22Rv1 (cell line): Measurements from ENCODE around the gene PDP2.
"Not testable (repeated sequence)": the region's sequence is repeated elsewhere in the genome, so short reads cannot be mapped to it uniquely, and the experiment has no call there.

Experiments
- ZFX ChIP-seq: fragments of 450-650 bp; IDR thresholded peaks from 2 replicates; pipeline ENCODE4 v1.6.1; 2017; ENCODE audit warnings: antibody characterized with exemption, borderline replicate concordance
- TF ChIP-seq, protein P1 (sequence below): fragments of 450-650 bp; IDR thresholded peaks from 2 replicates; pipeline ENCODE4 v1.5.1; 2017; ENCODE audit warnings: mild to moderate bottlenecking

DNA sequence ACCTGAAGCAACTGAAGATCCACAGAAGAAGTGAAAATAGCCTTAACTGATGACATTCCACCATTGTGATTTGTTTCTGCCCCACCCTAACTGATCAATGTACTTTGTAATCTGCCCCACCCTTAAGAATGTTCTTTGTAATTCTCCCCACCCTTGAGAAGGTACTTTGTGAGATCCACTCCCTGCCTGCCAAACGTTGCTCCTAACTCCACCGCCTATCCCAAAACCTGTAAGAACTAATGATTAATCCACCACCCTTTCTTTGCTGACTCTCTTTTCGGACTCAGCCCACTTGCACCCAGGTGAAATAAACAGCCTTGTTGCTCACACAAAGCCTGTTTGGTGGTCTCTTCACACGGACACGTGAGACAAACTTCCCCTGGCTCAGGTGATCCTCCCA is 16.4 kb downstream of the PDP2 start:
- TF ChIP-seq, protein P1, sequence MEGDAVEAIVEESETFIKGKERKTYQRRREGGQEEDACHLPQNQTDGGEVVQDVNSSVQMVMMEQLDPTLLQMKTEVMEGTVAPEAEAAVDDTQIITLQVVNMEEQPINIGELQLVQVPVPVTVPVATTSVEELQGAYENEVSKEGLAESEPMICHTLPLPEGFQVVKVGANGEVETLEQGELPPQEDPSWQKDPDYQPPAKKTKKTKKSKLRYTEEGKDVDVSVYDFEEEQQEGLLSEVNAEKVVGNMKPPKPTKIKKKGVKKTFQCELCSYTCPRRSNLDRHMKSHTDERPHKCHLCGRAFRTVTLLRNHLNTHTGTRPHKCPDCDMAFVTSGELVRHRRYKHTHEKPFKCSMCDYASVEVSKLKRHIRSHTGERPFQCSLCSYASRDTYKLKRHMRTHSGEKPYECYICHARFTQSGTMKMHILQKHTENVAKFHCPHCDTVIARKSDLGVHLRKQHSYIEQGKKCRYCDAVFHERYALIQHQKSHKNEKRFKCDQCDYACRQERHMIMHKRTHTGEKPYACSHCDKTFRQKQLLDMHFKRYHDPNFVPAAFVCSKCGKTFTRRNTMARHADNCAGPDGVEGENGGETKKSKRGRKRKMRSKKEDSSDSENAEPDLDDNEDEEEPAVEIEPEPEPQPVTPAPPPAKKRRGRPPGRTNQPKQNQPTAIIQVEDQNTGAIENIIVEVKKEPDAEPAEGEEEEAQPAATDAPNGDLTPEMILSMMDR, result not testable (repeated sequence)
- not testable (repeated sequence) for TF ChIP-seq ZFX
